Cortex of kidney (tissue), 1 donor: ENCODE results near the gene TFCP2L1.

Experiments used
- DNase-seq: peaks from one replicate; lab custom pipeline; 2025; lab: John Stamatoyannopoulos, UW

TFCP2L1 gene

GRCh38 chr2:121219866-121220265 lies 65.1 kb downstream of the TFCP2L1 start:
- DNase-seq, result no peak

DNA sequence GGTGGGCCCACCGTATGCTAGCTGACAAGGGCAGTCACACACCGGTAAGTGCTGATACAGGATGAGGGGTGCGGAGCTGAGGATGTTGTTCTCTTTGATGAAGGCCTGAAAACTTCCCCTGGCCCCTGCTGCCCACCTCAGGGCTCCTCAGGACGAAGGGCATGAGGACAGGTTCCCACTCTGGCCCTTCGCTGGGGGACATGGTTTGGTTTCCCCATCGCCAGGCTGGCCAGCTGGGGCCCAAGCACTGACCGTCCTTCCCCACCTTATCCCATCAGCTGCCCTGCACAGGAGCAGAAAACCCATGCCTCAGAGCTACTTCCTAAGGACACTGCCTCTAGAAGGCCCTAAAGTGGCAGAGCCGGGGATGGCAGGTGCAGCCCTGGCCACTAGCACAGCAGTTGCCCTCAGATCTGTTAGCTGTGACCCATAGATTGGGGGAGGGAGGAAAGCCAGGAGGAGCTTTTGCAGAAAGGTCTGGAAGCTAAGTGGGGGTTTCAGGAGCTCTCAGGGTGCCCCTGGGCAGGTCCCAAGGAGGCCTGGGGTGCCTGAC lies 66.5 kb downstream of the TFCP2L1 start:
- no peak for DNase-seq

DNA sequence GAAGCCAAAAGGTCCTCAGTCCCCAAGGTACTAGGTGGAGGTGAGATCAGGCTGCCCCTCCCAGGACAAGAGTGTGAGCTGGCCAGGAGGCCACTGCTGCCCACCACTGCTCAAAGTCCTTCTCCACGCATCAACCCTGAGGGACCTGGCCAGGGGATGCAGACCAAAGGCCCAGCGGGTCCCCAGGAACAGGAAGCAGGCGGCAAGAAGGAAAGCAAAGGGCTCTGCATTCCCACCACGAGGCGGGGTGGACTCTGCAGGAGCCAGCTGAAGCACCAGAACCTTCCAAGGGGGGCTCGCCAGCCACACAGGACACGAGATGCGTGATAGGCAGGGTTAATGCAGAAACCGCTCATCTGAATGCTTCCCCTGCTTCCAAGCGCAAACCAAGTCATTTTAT lies 67.4 kb downstream of the TFCP2L1 start:
- no peak for DNase-seq

DNA sequence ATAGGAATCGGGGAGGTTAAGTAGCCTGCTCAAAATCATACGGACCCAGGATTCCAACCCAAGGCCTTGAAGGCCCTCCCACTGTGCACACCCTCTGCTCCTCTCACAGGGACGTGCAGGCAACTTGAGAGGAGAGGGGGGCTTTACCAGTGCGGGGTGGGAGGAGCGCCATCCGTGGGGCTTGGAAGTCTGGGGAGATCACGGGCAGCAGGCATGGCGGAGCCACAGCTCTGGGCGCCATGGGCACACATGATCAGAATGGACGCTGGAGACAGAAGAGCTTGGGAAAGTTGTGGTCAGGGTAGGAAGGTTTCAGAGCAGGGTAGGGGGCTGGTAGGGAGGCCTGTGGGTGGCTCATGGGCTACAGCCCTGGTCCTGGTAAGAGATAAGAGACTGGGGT lies 70.7 kb downstream of the TFCP2L1 start:
- DNase-seq, result no peak

GRCh38 chr2:121213386-121213785 lies 71.6 kb downstream of the TFCP2L1 start:
- DNase-seq, result no peak

DNA sequence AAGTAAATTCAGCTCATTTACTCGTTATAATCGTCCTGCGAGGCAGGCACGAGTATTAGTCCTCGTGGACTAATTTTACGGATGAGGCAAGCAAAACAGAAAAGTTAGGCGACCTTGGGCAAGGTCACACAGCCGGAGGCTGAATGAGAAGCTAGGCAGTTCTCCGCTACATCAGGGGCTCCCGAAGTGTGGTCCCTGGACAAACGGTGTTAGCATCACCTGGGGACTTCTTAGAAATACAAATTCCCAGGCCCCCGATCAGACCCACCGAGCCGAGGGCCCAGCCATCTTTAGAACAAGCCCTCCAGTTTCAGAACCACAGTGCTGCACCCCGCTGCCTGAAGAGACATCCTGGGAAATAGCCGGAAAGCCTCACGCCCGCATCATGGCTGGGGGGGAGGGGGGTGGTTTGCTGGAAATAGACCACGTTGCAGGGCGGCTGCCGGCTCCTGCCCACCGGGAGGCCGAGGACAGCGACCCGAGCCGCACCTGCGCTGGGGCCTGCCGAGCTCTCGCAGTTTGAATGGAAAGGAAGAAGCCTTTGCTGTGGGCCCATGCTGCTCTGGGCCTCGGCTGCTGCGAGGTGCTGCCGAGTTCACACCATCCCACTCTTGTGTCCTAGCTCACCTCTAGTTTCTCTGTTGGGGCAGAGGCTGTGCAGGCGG lies 72.2 kb downstream of the TFCP2L1 start:
- DNase-seq, result no peak

- no peak for DNase-seq
Observed at GRCh38 chr2:121211689-121212151, 73.3 kb downstream of the TFCP2L1 start.

- DNase-seq, result no peak
Observed at GRCh38 chr2:121211251-121211650, 73.8 kb downstream of the TFCP2L1 start.

GRCh38 chr2:121210691-121211090 lies 74.3 kb downstream of the TFCP2L1 start:
- DNase-seq, result no peak

GRCh38 chr2:121209014-121209610 lies 75.9 kb downstream of the TFCP2L1 start:
- no peak for DNase-seq

DNA sequence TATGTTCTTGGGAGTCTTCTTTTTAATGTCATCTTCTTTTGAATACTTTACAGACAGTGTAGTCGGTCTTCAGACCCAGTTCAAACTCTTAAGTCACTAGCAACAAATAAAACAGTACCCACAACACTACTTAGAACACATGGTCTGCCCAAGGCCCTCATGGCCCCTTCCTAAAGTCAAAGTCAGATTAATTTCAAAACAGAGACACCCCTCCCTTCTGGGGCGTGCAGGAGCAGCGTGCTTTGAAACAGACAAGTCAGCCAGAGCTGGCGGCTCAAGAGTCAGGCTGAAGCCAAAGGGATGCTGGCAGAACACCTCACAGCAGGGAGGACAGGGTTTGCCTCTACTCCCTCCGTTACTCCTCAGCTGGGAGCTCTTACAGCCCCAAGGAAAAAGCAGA lies 77.5 kb downstream of the TFCP2L1 start:
- DNase-seq, result no peak

DNA sequence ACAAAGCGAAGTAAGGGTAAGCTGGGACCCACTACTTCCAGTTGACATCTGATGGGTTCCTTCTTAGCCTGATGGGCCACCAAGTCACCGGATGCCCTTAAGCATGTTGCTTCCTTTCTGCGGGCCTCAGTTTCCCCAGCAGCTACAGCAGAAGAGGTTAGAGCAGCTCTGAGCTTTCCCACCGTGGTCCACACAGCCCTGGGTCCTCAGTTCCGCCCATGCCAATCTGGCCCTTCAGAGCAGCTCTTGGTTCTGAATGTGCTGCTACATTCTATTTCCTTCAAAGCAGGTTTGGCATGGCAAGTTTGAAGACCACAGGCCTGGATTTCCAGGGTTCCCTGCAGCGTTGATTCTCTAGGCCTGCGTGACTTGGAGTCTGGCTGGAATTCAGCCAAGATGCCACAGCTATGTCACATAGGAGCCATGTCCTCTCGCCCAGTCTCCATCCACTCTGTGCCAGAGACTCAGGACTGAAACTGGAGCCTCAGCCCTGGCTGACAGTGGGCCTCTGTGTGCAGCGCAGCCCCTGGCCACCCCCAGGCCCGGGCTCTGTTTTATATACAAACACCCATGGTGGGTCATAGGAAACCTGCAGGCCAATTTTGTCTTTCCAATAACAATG lies 79.6 kb downstream of the TFCP2L1 start:
- no peak for DNase-seq

- no peak for DNase-seq
Observed at GRCh38 chr2:121203591-121204249, 81.3 kb downstream of the TFCP2L1 start.

DNA sequence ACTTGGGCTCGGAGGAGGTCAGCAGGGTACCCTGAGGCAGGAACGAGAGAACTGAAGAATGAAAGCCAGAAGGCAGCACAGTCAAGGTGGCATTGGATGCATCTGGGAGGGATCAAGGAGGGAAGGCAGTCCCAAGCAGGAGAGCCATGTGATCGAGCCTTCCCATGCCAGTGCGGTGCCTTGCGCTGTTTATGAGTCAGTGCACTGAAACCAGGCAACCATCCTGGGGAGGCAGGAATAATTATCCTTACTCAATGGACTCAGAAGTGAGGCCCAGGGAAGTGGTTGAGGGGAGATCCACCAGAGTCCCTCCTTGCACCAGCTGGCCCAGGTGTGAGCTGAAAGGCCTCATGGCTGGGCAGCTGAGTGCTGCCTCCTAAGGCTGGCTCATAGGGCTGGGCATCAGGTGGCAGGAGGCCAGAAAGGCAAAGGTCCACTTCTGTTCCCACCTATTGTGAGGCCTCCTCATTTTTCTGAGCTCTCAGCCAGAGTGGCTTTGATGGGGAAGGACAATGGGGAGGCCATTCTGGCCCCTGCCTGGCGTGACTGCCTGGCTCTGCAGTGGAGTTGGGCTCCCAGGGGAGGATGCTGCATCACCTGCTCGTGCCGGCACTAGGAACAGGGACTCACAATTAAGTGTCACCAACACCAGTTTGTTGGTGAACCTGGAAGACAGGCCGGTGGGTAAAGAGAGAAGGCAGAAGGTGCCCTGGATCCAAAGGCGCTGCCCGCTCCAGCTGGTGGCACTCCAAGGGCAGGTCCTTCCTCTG lies 82.3 kb downstream of the TFCP2L1 start:
- DNase-seq, result no peak

DNA sequence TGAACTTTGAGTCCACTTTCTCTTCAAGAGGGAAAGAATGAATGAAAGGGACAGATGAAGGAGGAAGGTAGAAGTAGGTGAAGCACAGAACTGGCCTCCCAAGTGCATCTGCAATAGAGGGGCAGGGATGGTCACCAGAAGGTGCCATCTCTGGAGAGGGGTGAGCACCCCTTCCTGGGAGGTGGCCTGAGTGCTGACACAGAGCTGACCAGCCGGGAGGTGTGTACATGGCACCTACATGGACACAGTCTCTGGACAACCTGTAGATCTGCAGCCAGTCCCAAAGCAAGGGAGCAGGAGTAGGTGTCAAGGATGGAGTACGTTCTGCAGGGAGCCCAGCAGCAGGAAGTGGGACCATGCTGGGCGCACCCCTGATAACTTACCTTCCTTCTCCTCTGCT lies 83.2 kb downstream of the TFCP2L1 start:
- DNase-seq, result no peak

- no peak for DNase-seq
Observed at GRCh38 chr2:121200419-121201315, 84.3 kb downstream of the TFCP2L1 start.

- DNase-seq, result no peak
Observed at GRCh38 chr2:121200011-121200347, 85.0 kb downstream of the TFCP2L1 start.

DNA sequence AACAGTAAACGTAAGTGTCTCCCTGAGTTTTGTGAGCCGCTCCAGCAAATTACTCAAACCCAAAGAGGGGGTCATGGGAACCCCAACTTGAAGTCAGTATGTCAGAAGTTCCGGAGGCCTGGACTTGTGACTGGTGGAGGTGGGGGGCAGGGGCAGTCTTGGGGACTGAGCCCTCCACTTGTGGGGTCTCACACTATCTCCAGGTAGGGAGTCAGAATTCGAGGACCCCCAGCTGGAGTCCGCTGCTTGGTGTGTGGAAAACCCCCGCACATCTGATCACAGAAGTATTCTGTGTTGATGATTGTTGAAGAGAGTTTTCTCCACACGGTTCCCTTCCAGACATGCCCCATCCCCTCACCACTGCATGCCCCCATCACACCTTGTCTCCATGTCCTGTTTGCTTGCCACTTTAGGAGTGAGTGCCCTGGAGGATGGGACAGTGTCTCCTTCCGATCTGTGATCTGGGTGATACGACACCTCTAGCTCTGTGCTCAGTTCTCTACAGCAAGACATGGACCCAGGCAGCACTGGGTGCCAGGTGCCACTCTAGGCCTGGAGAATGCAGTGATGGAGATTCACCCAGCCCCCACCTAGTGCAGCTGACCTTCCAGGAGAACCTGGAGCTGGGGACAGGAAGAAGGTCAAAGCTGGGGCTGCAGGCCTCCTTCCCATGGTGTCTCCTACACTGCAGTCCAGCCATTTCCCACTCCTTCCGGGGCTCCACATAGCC lies 85.6 kb downstream of the TFCP2L1 start:
- DNase-seq, result no peak

GRCh38 chr2:121197369-121198091 lies 87.5 kb downstream of the TFCP2L1 start:
- DNase-seq, result no peak

DNA sequence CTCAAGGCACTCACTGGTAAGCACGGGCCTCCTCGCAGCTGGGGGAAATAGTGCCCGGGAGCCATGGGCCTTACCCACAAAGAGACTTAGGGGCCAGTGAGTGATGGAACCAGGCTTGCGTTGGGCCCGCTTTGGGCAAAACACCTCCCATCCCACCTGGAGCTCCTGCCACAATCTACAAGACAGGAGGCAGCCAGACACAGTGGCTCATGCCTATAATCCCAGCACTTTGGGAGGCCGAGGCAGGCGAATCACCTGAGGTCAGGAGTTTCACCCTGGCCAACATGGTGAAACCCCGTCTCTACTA lies 88.2 kb downstream of the TFCP2L1 start:
- DNase-seq, result no peak
